Nephron progenitor cell (in vitro differentiated cells): ENCODE data around the gene ADH1B.

Experiments used
- DNase-seq: peaks from one replicate; pipeline ENCODE4 v3.0.0; 2021
- H3K27ac Mint-ChIP-seq: 2 replicates; pipeline ENCODE4 v1.8.0; 2021; ENCODE audit warnings: mild to moderate bottlenecking, moderate library complexity, mixed read lengths
- H3K27me3 Mint-ChIP-seq: 2 replicates; pipeline ENCODE4 v1.8.0; 2021; ENCODE audit warnings: mild to moderate bottlenecking, low read depth, mixed read lengths; ENCODE audit not compliant: poor library complexity
- H3K36me3 Mint-ChIP-seq: 2 replicates; pipeline ENCODE4 v1.8.0; 2021; ENCODE audit warnings: low read depth, mixed read lengths
- H3K4me1 Mint-ChIP-seq: 2 replicates; pipeline ENCODE4 v1.8.0; 2021; ENCODE audit warnings: mixed read lengths
- H3K4me3 Mint-ChIP-seq: 2 replicates; pipeline ENCODE4 v1.8.0; 2021; ENCODE audit warnings: mild to moderate bottlenecking, moderate library complexity, mixed read lengths
- H3K9me3 Mint-ChIP-seq: 2 replicates; pipeline ENCODE4 v1.8.0; 2021; ENCODE audit warnings: mild to moderate bottlenecking, moderate library complexity, mixed read lengths
- CTCF ChIP-seq: fragments of 200-600 bp; sonication (generic); IDR thresholded peaks from 2 replicates; pipeline ENCODE4 v1.5.0; 2021; ENCODE audit warnings: antibody characterized with exemption

ADH1B gene

GRCh38 chr4:99264927-99265326, 56.3 kb downstream of the ADH1B start:
- Mint-ChIP-seq H3K4me3 (no peak overlapping the region), H3K9me3 (peaks cover 23% of the 10 kb centered on the region), H3K36me3 (no peaks in the 10 kb centered on the region), H3K27me3 (no peaks in the 10 kb centered on the region), H3K27ac (no peak overlapping the region), H3K4me1 (no peaks in the 10 kb centered on the region)
- no peak for DNase-seq
- TF ChIP-seq CTCF = no peak
